ENCODE data around the gene JSRP1.

GRCh38 chr19:2244486-2244885, 11.7 kb downstream of the JSRP1 start:
- TF ChIP-seq POLR2A (IDR thresholded peaks at IDR 0.05) (no peak), CTCF (IDR thresholded peaks at IDR 0.05) (no peak)
